AG04450 (cell line): ENCODE results near the gene MACROD2. TPM values are rescaled to one million over a fixed set of nuclear protein-coding genes. Genes with fewer than 3 reads are reported as not detected.

Experiments
- CTCF ChIA-PET: fragments of 300-600, 350-600 bp; formaldehyde crosslinking; extraction: SDS; loops from one replicate; lab custom pipeline; 2022; ENCODE audit warnings: antibody characterized with exemption, inconsistent platforms; lab: Charles Lee
- POLR2A ChIA-PET: fragments of 350-600 bp; formaldehyde crosslinking; extraction: SDS; loops from one replicate; lab custom pipeline; 2021; ENCODE audit warnings: antibody characterized with exemption, inconsistent platforms; lab: Yijun Ruan, JAX
- DNase-seq: peaks from one replicate; pipeline ENCODE4 v3.0.0-alpha.2; 2011; ENCODE audit warnings: low read depth, low spot score
- H3K27ac ChIP-seq: one replicate; pipeline ENCODE4 v1.5.1; 2012; ENCODE audit warnings: low read depth, low read length, control low read depth
- H3K27me3 ChIP-seq: one replicate; pipeline ENCODE4 v1.6.0; 2012; ENCODE audit warnings: low read length; ENCODE audit not compliant: control insufficient read depth, insufficient read depth
- H3K4me3 ChIP-seq: 2 replicates; pipeline ENCODE4 v1.5.1; 2011; ENCODE audit warnings: mild to moderate bottlenecking, low read depth, low read length, control low read depth
- H3K9me3 ChIP-seq: 2 replicates; pipeline ENCODE4 v1.5.1; 2012; ENCODE audit warnings: low read length; ENCODE audit not compliant: control insufficient read depth, insufficient read depth
- polyA plus RNA-seq: library from polyadenylated mRNA; depleted of rRNA; stranded (reverse); fragments of >200 nt; gene quantifications from 2 replicates; pipeline ENCODE4 v1.2.3, GENCODE V29; 2011
- TF ChIP-seq, protein P1 (sequence below): IDR thresholded peaks from 2 replicates; pipeline ENCODE4 v1.5.1; 2011; ENCODE audit warnings: low read depth, low read length, control low read depth, inconsistent platforms

The MACROD2 gene
- polyA plus RNA-seq, 1 experiment, result 0.02 TPM

DNA sequence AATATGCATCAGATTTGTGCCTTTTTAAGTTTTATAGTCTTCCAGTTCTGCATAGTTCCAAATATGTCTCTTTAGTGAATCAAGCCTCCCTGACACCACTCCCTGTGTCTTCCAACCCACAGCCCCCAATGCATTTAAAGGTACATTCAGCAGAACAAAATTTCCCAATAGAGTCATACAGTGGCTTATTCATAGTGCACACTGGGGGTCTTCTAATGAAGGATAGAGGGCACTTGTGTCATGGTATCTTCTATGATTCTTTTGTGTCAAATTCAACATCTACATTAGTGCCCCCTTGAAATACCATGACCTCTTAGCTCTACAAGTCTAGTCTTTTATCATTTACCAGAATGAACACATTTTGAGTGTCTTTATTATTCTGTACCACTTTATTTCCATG is 308.3 kb downstream of the MACROD2 start:
- POLR2A ChIA-PET, result no interaction called here
- CTCF ChIA-PET, result no interaction called here
- DNase-seq, result no peak
- Histone ChIP-seq H3K9me3 (no peaks in the 10 kb centered on the region), H3K4me3 (no peak overlapping the region), H3K27me3 (no peaks in the 10 kb centered on the region), H3K27ac (no peak overlapping the region)
- TF ChIP-seq, protein P1, sequence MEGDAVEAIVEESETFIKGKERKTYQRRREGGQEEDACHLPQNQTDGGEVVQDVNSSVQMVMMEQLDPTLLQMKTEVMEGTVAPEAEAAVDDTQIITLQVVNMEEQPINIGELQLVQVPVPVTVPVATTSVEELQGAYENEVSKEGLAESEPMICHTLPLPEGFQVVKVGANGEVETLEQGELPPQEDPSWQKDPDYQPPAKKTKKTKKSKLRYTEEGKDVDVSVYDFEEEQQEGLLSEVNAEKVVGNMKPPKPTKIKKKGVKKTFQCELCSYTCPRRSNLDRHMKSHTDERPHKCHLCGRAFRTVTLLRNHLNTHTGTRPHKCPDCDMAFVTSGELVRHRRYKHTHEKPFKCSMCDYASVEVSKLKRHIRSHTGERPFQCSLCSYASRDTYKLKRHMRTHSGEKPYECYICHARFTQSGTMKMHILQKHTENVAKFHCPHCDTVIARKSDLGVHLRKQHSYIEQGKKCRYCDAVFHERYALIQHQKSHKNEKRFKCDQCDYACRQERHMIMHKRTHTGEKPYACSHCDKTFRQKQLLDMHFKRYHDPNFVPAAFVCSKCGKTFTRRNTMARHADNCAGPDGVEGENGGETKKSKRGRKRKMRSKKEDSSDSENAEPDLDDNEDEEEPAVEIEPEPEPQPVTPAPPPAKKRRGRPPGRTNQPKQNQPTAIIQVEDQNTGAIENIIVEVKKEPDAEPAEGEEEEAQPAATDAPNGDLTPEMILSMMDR, result no peak

DNA sequence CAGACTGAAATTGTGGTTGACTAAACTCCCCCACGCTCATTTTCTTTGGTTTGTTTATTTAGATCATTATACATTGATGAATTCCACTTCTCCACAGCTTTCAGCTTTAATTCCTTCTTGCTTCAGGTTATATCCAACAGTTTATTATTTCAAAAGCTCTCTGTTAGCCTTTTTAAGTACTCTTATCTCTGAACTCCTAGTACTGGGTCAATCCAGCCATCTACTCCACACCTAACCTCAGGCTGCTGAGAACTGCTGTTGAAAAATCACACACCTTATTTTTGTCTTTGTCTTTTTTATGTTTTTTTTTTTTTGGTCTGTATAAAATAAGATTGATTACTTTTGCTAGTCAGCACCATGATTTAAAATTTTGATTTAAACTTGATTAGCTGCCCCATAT is 309.2 kb downstream of the MACROD2 start:
- no peaks in the 10 kb centered on the region for H3K9me3 ChIP-seq
- ChIA-PET CTCF (no interaction called here), POLR2A (no interaction called here)
- DNase-seq, result no peak
- H3K27me3 ChIP-seq, result no peaks in the 10 kb centered on the region
- TF ChIP-seq, protein P1, result no peak
- no peak overlapping the region for H3K4me3 ChIP-seq
- H3K27ac ChIP-seq, result no peak overlapping the region

DNA sequence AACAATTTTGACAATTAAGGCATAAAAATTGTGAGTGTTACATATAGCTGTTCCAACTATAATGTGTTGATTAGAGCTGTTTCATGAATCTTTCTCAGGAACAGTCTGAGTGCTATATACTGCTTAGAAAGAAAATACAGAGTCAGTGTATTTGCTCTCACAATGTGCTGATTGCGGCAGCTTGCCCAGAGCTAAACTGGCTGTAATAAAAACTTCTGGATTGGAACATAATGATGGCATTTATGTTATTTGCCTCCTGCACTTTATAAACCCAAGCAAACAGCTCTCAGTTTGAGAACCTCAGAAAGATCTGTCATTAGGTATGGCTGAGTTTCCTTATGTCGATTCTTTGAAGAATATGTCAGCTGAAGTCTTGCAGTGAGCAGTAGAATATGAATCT is 312.6 kb downstream of the MACROD2 start:
- CTCF ChIA-PET, result no interaction called here
- POLR2A ChIA-PET, result no interaction called here
- no peaks in the 10 kb centered on the region for H3K27me3 ChIP-seq

DNA sequence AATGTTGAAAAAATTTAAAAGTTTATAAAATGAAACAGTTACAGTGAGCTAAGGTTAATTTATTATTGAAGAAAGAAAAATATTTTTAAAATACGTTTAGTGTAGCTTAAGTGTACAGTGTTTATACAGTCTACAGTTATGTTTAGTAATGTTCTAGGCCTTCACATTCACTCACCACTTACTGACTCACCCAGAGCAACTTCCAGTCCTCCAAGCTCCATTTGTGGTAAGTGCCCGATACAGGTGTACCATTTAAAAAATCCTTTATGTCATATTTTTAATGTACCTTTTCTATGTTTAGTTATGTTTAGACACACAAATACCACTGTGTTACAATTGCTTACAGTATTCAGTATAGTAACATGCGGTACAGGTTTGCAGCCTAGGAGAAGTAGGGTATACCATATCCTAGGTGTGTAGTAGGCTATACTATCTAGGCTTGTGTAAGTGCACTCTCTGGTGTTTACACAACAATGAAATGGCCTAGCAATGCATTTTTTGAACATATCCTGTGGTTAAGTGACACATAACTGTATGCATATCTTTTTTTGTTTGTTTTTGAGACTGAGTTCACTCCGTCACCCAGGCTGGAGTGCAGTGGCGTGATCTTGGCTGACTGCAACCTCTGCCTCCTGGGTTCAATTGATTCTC is 315.8 kb downstream of the MACROD2 start:
- TF ChIP-seq, protein P1, result no peak
- Histone ChIP-seq H3K27ac (no peak overlapping the region), H3K27me3 (no peaks in the 10 kb centered on the region), H3K9me3 (no peaks in the 10 kb centered on the region), H3K4me3 (no peak overlapping the region)
- CTCF ChIA-PET, result no interaction called here
- POLR2A ChIA-PET, result no interaction called here
- DNase-seq, result no peak

More for the DNA sequence above, 312.6 kb downstream of the MACROD2 start:
- Histone ChIP-seq H3K4me3 (no peak overlapping the region), H3K9me3 (no peaks in the 10 kb centered on the region), H3K27ac (no peak overlapping the region)
- no peak for DNase-seq
- TF ChIP-seq, protein P1, result no peak

DNA sequence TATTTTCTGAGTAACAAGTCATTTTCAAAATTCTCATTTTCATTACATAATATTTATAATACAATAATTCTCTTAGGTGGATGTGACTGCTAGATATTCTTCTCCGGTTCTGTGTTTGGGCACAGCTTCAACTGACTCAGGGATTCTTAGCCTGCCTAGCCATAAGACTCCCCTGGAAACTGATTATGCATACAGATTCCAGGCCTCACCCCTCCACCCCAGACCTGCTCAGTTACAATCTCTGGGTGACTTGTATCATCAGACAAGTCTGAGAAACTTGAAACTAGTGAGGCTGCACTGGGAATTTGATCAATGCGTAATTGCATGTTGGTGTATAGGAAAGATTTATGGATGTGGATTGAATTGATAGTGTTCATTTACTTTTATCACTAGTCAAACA is 316.7 kb downstream of the MACROD2 start:
- H3K27ac ChIP-seq, result no peak overlapping the region
- CTCF ChIA-PET, result no interaction called here
- TF ChIP-seq, protein P1, result no peak
- no peak for DNase-seq
- no peak overlapping the region for H3K4me3 ChIP-seq
- POLR2A ChIA-PET, result no interaction called here
- H3K9me3 ChIP-seq, result no peaks in the 10 kb centered on the region
- no peaks in the 10 kb centered on the region for H3K27me3 ChIP-seq
